GM12874 (cell line): ENCODE data around the gene ACTR1B.

Experiments used
- CTCF ChIP-seq: IDR thresholded peaks from 2 replicates; pipeline ENCODE4 v1.5.1; 2011; ENCODE audit warnings: low read depth, mild to moderate bottlenecking, control low read depth, low read length, moderate library complexity; ENCODE audit not compliant: insufficient read depth

The ACTR1B gene

GRCh38 chr2:97706112-97706511, 42.3 kb upstream of the ACTR1B start:
- no peak for TF ChIP-seq CTCF

- TF ChIP-seq CTCF, result no peak
Observed at GRCh38 chr2:97704989-97705388, 41.1 kb upstream of the ACTR1B start.

GRCh38 chr2:97703741-97704140, 39.9 kb upstream of the ACTR1B start:
- TF ChIP-seq CTCF, result no peak

DNA sequence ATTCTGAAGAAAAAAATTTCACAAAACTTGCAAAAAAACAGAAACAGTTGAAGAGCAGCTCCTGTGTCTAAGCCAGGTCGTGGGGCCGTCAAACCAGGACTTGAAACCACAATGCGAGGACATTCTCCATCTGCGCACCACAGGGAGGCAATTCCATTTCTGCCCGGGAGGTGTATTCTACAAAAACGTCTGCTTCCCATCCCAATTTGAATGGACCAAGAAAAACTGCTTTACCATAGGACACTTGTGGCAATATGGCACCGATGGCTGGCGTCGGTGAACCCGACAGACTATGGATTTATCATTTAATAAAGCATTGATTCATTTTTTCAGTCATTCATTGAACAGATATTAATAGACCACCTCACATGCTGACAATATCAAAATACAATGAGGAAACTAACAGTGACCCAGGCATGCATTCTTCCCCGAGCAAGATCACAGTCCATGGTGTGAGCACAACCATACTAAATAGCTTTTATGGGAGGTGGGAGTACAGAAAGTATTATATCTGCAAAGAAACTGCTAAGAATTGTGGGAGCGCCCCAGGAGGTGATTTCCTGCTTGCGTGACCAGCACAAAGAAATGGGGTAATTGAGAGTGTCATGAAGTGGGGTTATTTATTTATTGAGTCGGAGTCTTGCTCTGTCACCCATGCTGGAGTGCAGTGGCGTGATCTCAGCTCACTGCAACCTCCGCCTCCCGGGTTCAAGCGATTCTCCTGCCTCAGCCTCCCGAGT, 39.1 kb upstream of the ACTR1B start:
- TF ChIP-seq CTCF, result no peak

DNA sequence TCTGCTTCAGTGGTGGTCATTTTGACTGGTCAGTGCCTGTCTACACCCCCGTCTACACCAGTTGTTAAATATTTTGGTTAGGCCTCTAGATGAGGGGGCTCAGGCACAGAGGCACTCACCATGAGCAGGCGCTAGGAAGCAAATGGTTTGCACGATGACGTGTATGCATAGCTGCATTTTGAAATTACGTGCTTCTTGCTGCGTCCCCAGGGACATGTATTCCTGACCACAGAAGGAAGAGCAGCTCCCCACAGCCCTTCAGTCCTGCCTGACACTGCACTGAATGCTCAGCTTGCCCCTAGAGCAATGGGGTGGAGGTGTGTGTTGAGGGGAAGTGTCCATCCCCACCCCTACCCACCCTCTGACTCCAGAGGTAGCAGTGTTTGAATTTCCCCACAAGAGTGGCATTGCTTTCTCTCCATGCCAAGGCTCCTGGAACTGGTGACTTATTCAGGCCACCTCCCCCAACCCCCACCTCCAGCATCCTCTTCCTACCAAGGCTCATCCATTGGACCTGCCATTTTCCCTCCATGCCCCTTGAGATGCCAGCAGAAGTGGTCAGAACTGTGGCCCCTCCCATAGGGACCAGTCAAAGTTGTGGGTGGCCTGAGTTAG, 38.1 kb upstream of the ACTR1B start:
- TF ChIP-seq CTCF, result no peak

DNA sequence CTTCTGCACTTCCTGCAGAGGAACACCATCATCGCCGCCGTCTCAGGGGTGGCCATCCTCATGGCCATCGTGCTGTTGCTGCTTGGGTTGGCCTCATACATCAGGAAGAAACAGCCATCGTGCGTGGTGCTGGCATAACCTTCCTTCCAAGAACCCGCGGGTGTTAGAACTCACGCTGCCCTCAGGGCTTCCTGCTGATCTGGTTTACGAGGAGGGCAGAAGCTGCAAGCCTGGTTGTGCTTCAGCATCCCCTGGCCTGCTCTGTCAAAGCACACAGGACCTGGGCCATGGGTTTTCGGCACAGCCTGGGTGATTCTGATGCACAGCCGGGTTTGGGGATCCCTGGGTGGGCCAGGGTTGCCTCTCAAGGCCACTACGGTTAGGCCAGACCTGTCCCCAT, 37.3 kb upstream of the ACTR1B start:
- no peak for TF ChIP-seq CTCF

DNA sequence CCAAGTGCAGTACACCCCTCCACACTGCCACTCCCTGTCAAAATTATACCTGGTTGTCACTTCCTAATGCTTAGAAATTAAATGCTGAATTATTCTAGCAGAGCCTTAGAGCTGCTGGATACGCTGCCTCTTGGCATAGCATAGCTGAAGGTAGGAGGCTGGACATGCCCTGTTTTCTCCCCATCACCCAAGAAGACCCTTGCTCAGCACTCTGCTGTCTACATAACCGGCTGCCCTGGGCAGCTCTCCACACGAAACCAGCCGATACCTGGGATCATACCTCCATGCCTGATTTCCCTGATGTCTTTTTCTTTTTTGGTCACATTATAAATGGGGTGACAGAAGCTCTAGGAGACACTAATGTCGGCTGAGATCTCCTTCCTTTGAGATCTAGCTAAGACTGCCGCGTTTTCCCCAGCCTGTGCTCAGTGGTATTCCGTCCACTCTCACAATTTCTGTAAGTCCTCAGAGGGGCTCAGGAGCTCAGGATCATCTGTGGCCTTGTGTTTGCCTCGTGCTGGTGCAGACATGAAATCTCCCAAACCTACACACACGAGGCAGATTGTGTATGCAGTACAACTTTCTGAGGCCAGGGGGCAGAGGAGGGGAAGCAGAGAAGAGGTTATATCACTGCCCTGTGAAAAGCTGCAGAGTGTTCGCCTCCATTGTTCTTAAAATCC, 36.1 kb upstream of the ACTR1B start:
- TF ChIP-seq CTCF, result peak; percentile 73
